ENCODE measurements around the gene BLCAP. TPM values are rescaled to one million over a fixed set of nuclear protein-coding genes. Genes with fewer than 3 reads are reported as not detected.

Gene BLCAP
- total RNA-seq, 1 experiment from 2014 or later: 54.3 TPM

- Histone ChIP-seq H2BK15ac (ENCODE audit: low read depth, low read length) (no peak overlapping the region), H3K23me2 (ENCODE audit: insufficient read length, low read depth, low read length, poor library complexity, severe bottlenecking) (no peaks in the 10 kb centered on the region), H4K20me1 (ENCODE audit: control insufficient read depth, insufficient read depth, insufficient read length) (no peaks in the 10 kb centered on the region), H3K9ac (ENCODE audit: extremely low read depth, insufficient read length, low read length) (no peak overlapping the region), H3K27me3 (ENCODE audit: insufficient read depth, low read length) (no peaks in the 10 kb centered on the region), H3K23ac (ENCODE audit: insufficient read length, low read depth, low read length) (no peak overlapping the region), H3K18ac (ENCODE audit: insufficient read length, low read depth, low read length) (no peak overlapping the region), H4K91ac (ENCODE audit: insufficient read length, low read depth, low read length) (no peak overlapping the region), H2BK20ac (ENCODE audit: low read depth, low read length, poor library complexity, severe bottlenecking) (no peak overlapping the region), H3K79me1 (ENCODE audit: insufficient read depth, low read depth, low read length, poor library complexity, severe bottlenecking) (no peaks in the 10 kb centered on the region), H3K79me2 (ENCODE audit: insufficient read depth, low read length) (no peaks in the 10 kb centered on the region), H3K4me2 (ENCODE audit: insufficient read depth, insufficient read length, low read length) (no peak overlapping the region), H4K5ac (ENCODE audit: insufficient read length, low read depth, low read length) (no peak overlapping the region), H3K4me1 (ENCODE audit: insufficient read depth, low read length) (no peaks in the 10 kb centered on the region), H2BK120ac (ENCODE audit: low read depth, low read length, poor library complexity, severe bottlenecking) (no peak overlapping the region), H2AK5ac (ENCODE audit: insufficient read length, low read length) (no peak overlapping the region), H3T11ph (ENCODE audit: low read length) (no peak overlapping the region), H3K4ac (ENCODE audit: low read depth, low read length) (no peak overlapping the region), H3K9me3 (ENCODE audit: control insufficient read depth, low read depth, low read length) (no peaks in the 10 kb centered on the region), H4K8ac (replicated peaks; ENCODE audit: insufficient read length, low read depth, low read length) (no peak overlapping the region), H2AFZ (ENCODE audit: low read length) (no peak overlapping the region), H3K56ac (ENCODE audit: insufficient read length, low read depth, low read length) (no peak overlapping the region), H3K27ac (ENCODE audit: insufficient read length, low read depth, low read length) (no peak overlapping the region), H2BK5ac (ENCODE audit: insufficient read length, low read length) (no peak overlapping the region), H3K14ac (ENCODE audit: insufficient read depth, low read length) (no peak overlapping the region), H2BK12ac (ENCODE audit: insufficient read length, low read depth, low read length) (no peak overlapping the region)
- peaks cover 0 to 23% (median 2%) of the 10 kb centered on the region in 3 experiments; a peak in 6 of 7 replicates for H3K36me3 Mint-ChIP-seq (ENCODE audit: insufficient read depth in 1 of 3, low read depth in 3 of 3)
- H3K27me3 Mint-ChIP-seq (ENCODE audit: low read depth): peaks cover 9% of the 10 kb centered on the region
- peaks cover 10 to 17% of the 10 kb centered on the region in 2 experiments for H3K4me1 Mint-ChIP-seq
- TF ChIP-seq, protein P1, sequence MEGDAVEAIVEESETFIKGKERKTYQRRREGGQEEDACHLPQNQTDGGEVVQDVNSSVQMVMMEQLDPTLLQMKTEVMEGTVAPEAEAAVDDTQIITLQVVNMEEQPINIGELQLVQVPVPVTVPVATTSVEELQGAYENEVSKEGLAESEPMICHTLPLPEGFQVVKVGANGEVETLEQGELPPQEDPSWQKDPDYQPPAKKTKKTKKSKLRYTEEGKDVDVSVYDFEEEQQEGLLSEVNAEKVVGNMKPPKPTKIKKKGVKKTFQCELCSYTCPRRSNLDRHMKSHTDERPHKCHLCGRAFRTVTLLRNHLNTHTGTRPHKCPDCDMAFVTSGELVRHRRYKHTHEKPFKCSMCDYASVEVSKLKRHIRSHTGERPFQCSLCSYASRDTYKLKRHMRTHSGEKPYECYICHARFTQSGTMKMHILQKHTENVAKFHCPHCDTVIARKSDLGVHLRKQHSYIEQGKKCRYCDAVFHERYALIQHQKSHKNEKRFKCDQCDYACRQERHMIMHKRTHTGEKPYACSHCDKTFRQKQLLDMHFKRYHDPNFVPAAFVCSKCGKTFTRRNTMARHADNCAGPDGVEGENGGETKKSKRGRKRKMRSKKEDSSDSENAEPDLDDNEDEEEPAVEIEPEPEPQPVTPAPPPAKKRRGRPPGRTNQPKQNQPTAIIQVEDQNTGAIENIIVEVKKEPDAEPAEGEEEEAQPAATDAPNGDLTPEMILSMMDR (conservative IDR thresholded peaks at IDR 0.05): no peak
- DNase-seq: no peak
- no peak overlapping the region for H3K27ac Mint-ChIP-seq
- H3K4me3 Mint-ChIP-seq: no peak overlapping the region
- WGBS (ENCODE audit: extremely low coverage, insufficient read length, low lambda C conversion rate): no CpG with 5 or more reads among the region's 1 CpG
- peaks cover 16 to 18% of the 10 kb centered on the region in 2 experiments for H3K9me3 Mint-ChIP-seq
These were observed 46.8 kb downstream of the BLCAP start for GRCh38 chr20:37480919-37481318.
